HCT116 (cell line): ENCODE results near the gene SLC19A1.

Experiments used
- CEBPB ChIP-seq: IDR thresholded peaks from 2 replicates; pipeline ENCODE4 v1.6.1; 2012; ENCODE audit warnings: low read depth
- CTCF ChIP-seq, 3 experiments: fragments of 200-600 bp in 1 of 3; sonication (generic) in 1 of 3; IDR thresholded peaks in 2 of 3; conservative IDR thresholded peaks in 1 of 3; 2 replicates each; pipeline ENCODE4 v1.5.1; 2012 to 2017; ENCODE audit warnings: low read depth in 2 of 3, low read length in 2 of 3, antibody characterized with exemption in 1 of 3, borderline replicate concordance in 1 of 3, control low read depth in 1 of 3, mild to moderate bottlenecking in 1 of 3, mixed read lengths in 1 of 3, mixed run types in 1 of 3, moderate library complexity in 1 of 3; ENCODE audit not compliant: insufficient read depth in 1 of 3
- EZH2 ChIP-seq: fragments of 200-600 bp; sonication (generic); IDR thresholded peaks from 2 replicates; pipeline ENCODE4 v1.6.1; 2017; ENCODE audit warnings: antibody characterized with exemption, mixed run types
- EZH2phosphoT487 ChIP-seq: fragments of 200-600 bp; IDR thresholded peaks from 2 replicates; pipeline ENCODE4 v1.6.1; 2018; ENCODE audit warnings: antibody characterized with exemption, borderline replicate concordance
- POLR2A ChIP-seq: IDR thresholded peaks from 2 replicates; pipeline ENCODE4 v1.7.0; 2011; ENCODE audit warnings: borderline replicate concordance; ENCODE audit not compliant: insufficient read depth, insufficient read length; ENCODE audit errors: extremely low read depth
- SIN3A ChIP-seq: IDR thresholded peaks from 2 replicates; pipeline ENCODE4 v1.6.1; 2012; ENCODE audit warnings: low read depth
- SP1 ChIP-seq: IDR thresholded peaks from 2 replicates; pipeline ENCODE4 v1.6.1; 2012; ENCODE audit warnings: low read depth
- ZNF274 ChIP-seq: fragments of 200-500 bp; sonication (Bioruptor generic); IDR thresholded peaks from 2 replicates; pipeline ENCODE4 v1.6.1; 2014; ENCODE audit warnings: mild to moderate bottlenecking, low read depth, low read length, inconsistent platforms

GRCh38 chr21:45504516-45505415 lies 37.5 kb downstream of the SLC19A1 start:
- TF ChIP-seq ZNF274 (no peak), SP1 (no peak), EZH2 (no peak), EZH2phosphoT487 (no peak), CTCF (IDR thresholded peaks at IDR 0.05 in 2 of 3, conservative IDR thresholded peaks at IDR 0.05 in 1 of 3; ENCODE audit: borderline replicate concordance in 1 of 3, insufficient read depth in 1 of 3, low read depth in 2 of 3, low read length in 2 of 3) (no peak), SIN3A (no peak), POLR2A (no peak), CEBPB (no peak)
